Astrocyte (in vitro differentiated cells and primary cell): ENCODE results near the gene COL26A1. TPM values are rescaled to one million over a fixed set of nuclear protein-coding genes. Genes with fewer than 3 reads are reported as not detected.
"Not testable (repeated sequence)": the region's sequence is repeated elsewhere in the genome, so short reads cannot be mapped to it uniquely, and the experiment has no call there.

Source experiments
- DNase-seq: peaks from one replicate; pipeline ENCODE4 v3.0.0-alpha.2; 2010; ENCODE audit warnings: low read depth
- FAIRE-seq: peaks from 2 replicates; lab custom pipeline; 2011; peaks lifted over from hg19 to GRCh38; lab: Jason Lieb, UNC
- H2AFZ ChIP-seq: 2 replicates; pipeline ENCODE4 v1.6.0; 2012; ENCODE audit warnings: low read depth, low read length, inconsistent platforms
- H3K27ac ChIP-seq: 2 replicates; pipeline ENCODE4 v1.5.1; 2011; ENCODE audit warnings: low read depth, low read length, inconsistent platforms
- H3K27me3 ChIP-seq: 2 replicates; pipeline ENCODE4 v1.6.0; 2011; ENCODE audit warnings: low read length, inconsistent platforms; ENCODE audit not compliant: insufficient read depth
- H3K36me3 ChIP-seq: 2 replicates; pipeline ENCODE4 v1.5.1; 2011; ENCODE audit warnings: low read length, inconsistent platforms; ENCODE audit not compliant: insufficient read depth
- H3K4me1 ChIP-seq: 2 replicates; pipeline ENCODE4 v1.5.1; 2011; ENCODE audit warnings: low read length, inconsistent platforms; ENCODE audit not compliant: insufficient read depth
- H3K4me2 ChIP-seq: 2 replicates; pipeline ENCODE4 v1.6.0; 2012; ENCODE audit warnings: low read length, inconsistent platforms
- H3K4me3 ChIP-seq: 2 replicates; pipeline ENCODE4 v1.5.1; 2011; ENCODE audit warnings: low read depth, mild to moderate bottlenecking, low read length, inconsistent platforms; ENCODE audit not compliant: insufficient read depth
- H3K79me2 ChIP-seq: 2 replicates; pipeline ENCODE4 v1.6.0; 2012; ENCODE audit warnings: mild to moderate bottlenecking, low read length, inconsistent platforms; ENCODE audit not compliant: insufficient read depth
- H3K9ac ChIP-seq: 2 replicates; pipeline ENCODE4 v1.6.0; 2012; ENCODE audit warnings: mild to moderate bottlenecking, low read length, inconsistent platforms
- H3K9me3 ChIP-seq: 2 replicates; pipeline ENCODE4 v1.5.1; 2012; ENCODE audit warnings: low read depth, mild to moderate bottlenecking, low read length, inconsistent platforms; ENCODE audit not compliant: insufficient read depth
- H4K20me1 ChIP-seq: 2 replicates; pipeline ENCODE4 v1.6.0; 2012; ENCODE audit warnings: low read length, inconsistent platforms; ENCODE audit not compliant: insufficient read depth
- H3K27ac Mint-ChIP-seq: one replicate; pipeline ENCODE4 v1.8.0; 2021; ENCODE audit warnings: mild to moderate bottlenecking, mixed read lengths; ENCODE audit not compliant: unreplicated experiment
- H3K27me3 Mint-ChIP-seq: one replicate; pipeline ENCODE4 v1.8.0; 2021; ENCODE audit warnings: low read depth, mixed read lengths; ENCODE audit not compliant: unreplicated experiment
- H3K36me3 Mint-ChIP-seq: one replicate; pipeline ENCODE4 v1.8.0; 2021; ENCODE audit warnings: low read depth, mixed read lengths; ENCODE audit not compliant: unreplicated experiment
- H3K4me1 Mint-ChIP-seq: one replicate; pipeline ENCODE4 v1.8.0; 2021; ENCODE audit warnings: low read depth, mixed read lengths; ENCODE audit not compliant: unreplicated experiment
- H3K4me3 Mint-ChIP-seq: one replicate; pipeline ENCODE4 v1.8.0; 2021; ENCODE audit warnings: mild to moderate bottlenecking, moderate library complexity, mixed read lengths; ENCODE audit not compliant: unreplicated experiment
- H3K9me3 Mint-ChIP-seq: one replicate; pipeline ENCODE4 v1.8.0; 2021; ENCODE audit warnings: mild to moderate bottlenecking, mixed read lengths; ENCODE audit not compliant: unreplicated experiment
- CTCF ChIP-seq: IDR thresholded peaks from 2 replicates; pipeline ENCODE4 v1.5.1; 2011; ENCODE audit warnings: low read depth, mild to moderate bottlenecking, inconsistent platforms, low read length, moderate library complexity; ENCODE audit not compliant: insufficient read depth
- EZH2 ChIP-seq: IDR thresholded peaks from 2 replicates; pipeline ENCODE4 v1.6.1; 2012; ENCODE audit warnings: mild to moderate bottlenecking, low read length, inconsistent platforms; ENCODE audit not compliant: insufficient read depth
- total RNA-seq: library from RNA; stranded (reverse); gene quantifications from 2 replicates; pipeline ENCODE4 v1.2.1, GENCODE V29; 2021

The COL26A1 gene
- total RNA-seq, 1 donor from 2014 or later: 7.1 TPM

GRCh38 chr7:101557978-101558741 is 195.5 kb downstream of the COL26A1 start:
- Histone ChIP-seq H3K36me3 (no peaks in the 10 kb centered on the region), H3K27ac (no peak overlapping the region), H3K4me1 (no peaks in the 10 kb centered on the region), H3K27me3 (peaks cover 17% of the 10 kb centered on the region), H3K79me2 (no peaks in the 10 kb centered on the region), H3K4me3 (no peak overlapping the region), H2AFZ (no peak overlapping the region), H4K20me1 (no peaks in the 10 kb centered on the region), H3K4me2 (no peak overlapping the region), H3K9me3 (no peaks in the 10 kb centered on the region), H3K9ac (no peak overlapping the region)
- DNase-seq: no peak
- Mint-ChIP-seq H3K4me1 (no peaks in the 10 kb centered on the region), H3K36me3 (no peaks in the 10 kb centered on the region), H3K9me3 (no peaks in the 10 kb centered on the region), H3K27me3 (peaks cover 59% of the 10 kb centered on the region), H3K4me3 (no peak overlapping the region), H3K27ac (no peak overlapping the region)
- FAIRE-seq: no peak
- TF ChIP-seq CTCF (no peak), EZH2 (no peak)

GRCh38 chr7:101558742-101559325 is 196.2 kb downstream of the COL26A1 start:
- Mint-ChIP-seq H3K4me1 (no peaks in the 10 kb centered on the region), H3K36me3 (no peaks in the 10 kb centered on the region), H3K9me3 (no peaks in the 10 kb centered on the region), H3K4me3 (no peak overlapping the region), H3K27ac (no peak overlapping the region), H3K27me3 (peaks cover 53% of the 10 kb centered on the region)
- no peaks in the 10 kb centered on the region for H4K20me1 ChIP-seq
- no peaks in the 10 kb centered on the region for H3K9me3 ChIP-seq
- no peaks in the 10 kb centered on the region for H3K79me2 ChIP-seq
- no peak overlapping the region for H3K4me3 ChIP-seq
- DNase-seq: no peak
- H3K27me3 ChIP-seq: peaks cover 16% of the 10 kb centered on the region
- H3K4me1 ChIP-seq: no peaks in the 10 kb centered on the region
- FAIRE-seq: no peak
- no peak overlapping the region for H3K9ac ChIP-seq
- TF ChIP-seq CTCF: no peak
- TF ChIP-seq EZH2: no peak
- no peak overlapping the region for H3K4me2 ChIP-seq
- no peak overlapping the region for H3K27ac ChIP-seq
- H3K36me3 ChIP-seq: no peaks in the 10 kb centered on the region
- H2AFZ ChIP-seq: no peak overlapping the region

- Histone ChIP-seq H3K4me2 (no peak overlapping the region), H3K9me3 (no peaks in the 10 kb centered on the region), H3K4me3 (no peak overlapping the region), H4K20me1 (no peaks in the 10 kb centered on the region), H2AFZ (no peak overlapping the region), H3K79me2 (no peaks in the 10 kb centered on the region), H3K9ac (no peak overlapping the region), H3K36me3 (no peaks in the 10 kb centered on the region), H3K4me1 (no peaks in the 10 kb centered on the region), H3K27ac (no peak overlapping the region), H3K27me3 (peaks cover 16% of the 10 kb centered on the region)
- Mint-ChIP-seq H3K4me1 (no peaks in the 10 kb centered on the region), H3K36me3 (no peaks in the 10 kb centered on the region), H3K4me3 (no peak overlapping the region), H3K27me3 (peaks cover 55% of the 10 kb centered on the region), H3K27ac (no peak overlapping the region), H3K9me3 (no peaks in the 10 kb centered on the region)
- FAIRE-seq (no peak), DNase-seq (no peak)
- no peak for TF ChIP-seq EZH2
- TF ChIP-seq CTCF: no peak
Measured at GRCh38 chr7:101559586-101559985, 196.9 kb downstream of the COL26A1 start.

GRCh38 chr7:101560021-101560420 is 197.3 kb downstream of the COL26A1 start:
- H2AFZ ChIP-seq, H3K4me2 ChIP-seq, H3K36me3 ChIP-seq, H3K4me3 ChIP-seq, H3K9me3 ChIP-seq, H3K4me1 Mint-ChIP-seq, FAIRE-seq, H3K4me1 ChIP-seq, H3K79me2 ChIP-seq, H3K9ac ChIP-seq, H3K36me3 Mint-ChIP-seq, H3K9me3 Mint-ChIP-seq, H3K4me3 Mint-ChIP-seq, H4K20me1 ChIP-seq, H3K27ac Mint-ChIP-seq, DNase-seq, H3K27ac ChIP-seq: not testable (repeated sequence)
- H3K27me3 Mint-ChIP-seq: peaks cover 54% of the 10 kb centered on the region
- H3K27me3 ChIP-seq: peaks cover 16% of the 10 kb centered on the region
